GM23248 (cell line): ENCODE results near the gene MYO7B.
"Not testable (repeated sequence)": the region's sequence is repeated elsewhere in the genome, so short reads cannot be mapped to it uniquely, and the experiment has no call there.

Experiments used
- EZH2 ChIP-seq: fragments of 200-600 bp; sonication (generic); IDR thresholded peaks from 2 replicates; pipeline ENCODE4 v1.6.1; 2018; ENCODE audit warnings: antibody characterized with exemption, mild to moderate bottlenecking; ENCODE audit not compliant: insufficient read depth, poor library complexity, severe bottlenecking
- EZH2phosphoT487 ChIP-seq: fragments of 200-600 bp; sonication (generic); IDR thresholded peaks from 2 replicates; pipeline ENCODE4 v1.6.1; 2018; ENCODE audit warnings: antibody characterized with exemption, moderate library complexity, mild to moderate bottlenecking, low read depth; ENCODE audit not compliant: insufficient read depth

- TF ChIP-seq EZH2, EZH2phosphoT487: not testable (repeated sequence)
These were observed 7.6 kb downstream of the MYO7B start for GRCh38 chr2:127543013-127543501.
